Measurements from ENCODE around the gene VAMP7. TPM values are rescaled to one million over a fixed set of nuclear protein-coding genes. Genes with fewer than 3 reads are reported as not detected.

Gene VAMP7
- total RNA-seq, 1 donor from 2014 or later = 21.4 TPM

DNA sequence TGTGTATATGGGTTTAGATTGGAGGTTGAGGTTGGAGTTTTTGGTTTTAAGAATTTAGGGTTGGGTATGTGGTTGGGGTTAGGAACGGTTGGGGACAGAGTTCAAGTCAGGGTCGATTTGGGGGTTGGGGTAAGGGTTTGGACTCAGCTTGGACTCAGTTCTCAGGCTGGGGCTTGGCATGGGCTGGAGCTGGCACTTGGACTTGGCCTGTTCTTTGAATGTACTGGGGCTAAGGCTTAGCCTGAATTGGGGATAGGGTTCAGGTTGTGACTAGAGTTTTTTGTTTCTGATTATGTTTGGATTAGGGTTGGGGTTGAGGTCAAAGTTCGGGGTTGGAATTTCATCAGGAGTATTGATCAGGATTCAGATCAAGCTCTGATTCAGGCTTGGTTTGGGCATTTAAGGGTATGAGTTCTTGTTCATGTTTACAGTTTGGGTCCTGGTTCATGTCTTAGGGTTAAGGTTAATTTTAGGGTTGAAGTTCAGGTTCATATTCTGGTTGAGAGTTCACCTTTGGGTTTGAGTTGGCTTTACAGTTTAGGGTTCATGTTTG is 70.2 kb downstream of the VAMP7 start:
- Histone ChIP-seq H3K27ac (replicated peaks) (no peak overlapping the region), H3K4me1 (no peaks in the 10 kb centered on the region), H3K27me3 (ENCODE audit: low read depth) (no peaks in the 10 kb centered on the region), H3K4me3 (no peak overlapping the region), H3K9me3 (replicated peaks) (no peaks in the 10 kb centered on the region), H3K36me3 (no peaks in the 10 kb centered on the region)
- intact Hi-C loops (cut with micrococcal nuclease) = no loop called here
- TF ChIP-seq, protein P1, sequence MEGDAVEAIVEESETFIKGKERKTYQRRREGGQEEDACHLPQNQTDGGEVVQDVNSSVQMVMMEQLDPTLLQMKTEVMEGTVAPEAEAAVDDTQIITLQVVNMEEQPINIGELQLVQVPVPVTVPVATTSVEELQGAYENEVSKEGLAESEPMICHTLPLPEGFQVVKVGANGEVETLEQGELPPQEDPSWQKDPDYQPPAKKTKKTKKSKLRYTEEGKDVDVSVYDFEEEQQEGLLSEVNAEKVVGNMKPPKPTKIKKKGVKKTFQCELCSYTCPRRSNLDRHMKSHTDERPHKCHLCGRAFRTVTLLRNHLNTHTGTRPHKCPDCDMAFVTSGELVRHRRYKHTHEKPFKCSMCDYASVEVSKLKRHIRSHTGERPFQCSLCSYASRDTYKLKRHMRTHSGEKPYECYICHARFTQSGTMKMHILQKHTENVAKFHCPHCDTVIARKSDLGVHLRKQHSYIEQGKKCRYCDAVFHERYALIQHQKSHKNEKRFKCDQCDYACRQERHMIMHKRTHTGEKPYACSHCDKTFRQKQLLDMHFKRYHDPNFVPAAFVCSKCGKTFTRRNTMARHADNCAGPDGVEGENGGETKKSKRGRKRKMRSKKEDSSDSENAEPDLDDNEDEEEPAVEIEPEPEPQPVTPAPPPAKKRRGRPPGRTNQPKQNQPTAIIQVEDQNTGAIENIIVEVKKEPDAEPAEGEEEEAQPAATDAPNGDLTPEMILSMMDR (IDR thresholded peaks at IDR 0.05; ENCODE audit: borderline replicate concordance) = no peak
- no peak for DNase-seq

DNA sequence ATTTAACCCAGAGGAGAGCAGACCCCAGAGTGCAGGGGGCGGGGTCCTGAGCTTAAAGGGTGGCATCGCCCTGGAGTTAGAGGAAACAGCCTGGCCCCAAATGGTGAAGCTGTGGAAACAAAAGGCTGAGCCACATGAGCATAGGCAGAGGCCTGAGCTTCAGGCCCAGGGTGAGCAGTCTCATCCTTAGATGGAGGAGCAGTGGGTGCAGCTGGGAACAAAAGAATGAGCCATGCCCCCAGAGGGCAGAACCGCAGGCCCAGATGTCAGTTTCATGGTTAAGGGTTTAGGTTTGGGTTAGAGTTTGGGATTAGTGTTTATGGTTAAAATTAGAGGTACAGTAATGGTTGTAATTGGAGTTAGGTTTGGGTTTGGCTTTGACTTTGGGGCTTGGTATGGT is 71.9 kb downstream of the VAMP7 start:
- DNase-seq = no peak
- intact Hi-C loops (cut with micrococcal nuclease) = no loop called here

DNA sequence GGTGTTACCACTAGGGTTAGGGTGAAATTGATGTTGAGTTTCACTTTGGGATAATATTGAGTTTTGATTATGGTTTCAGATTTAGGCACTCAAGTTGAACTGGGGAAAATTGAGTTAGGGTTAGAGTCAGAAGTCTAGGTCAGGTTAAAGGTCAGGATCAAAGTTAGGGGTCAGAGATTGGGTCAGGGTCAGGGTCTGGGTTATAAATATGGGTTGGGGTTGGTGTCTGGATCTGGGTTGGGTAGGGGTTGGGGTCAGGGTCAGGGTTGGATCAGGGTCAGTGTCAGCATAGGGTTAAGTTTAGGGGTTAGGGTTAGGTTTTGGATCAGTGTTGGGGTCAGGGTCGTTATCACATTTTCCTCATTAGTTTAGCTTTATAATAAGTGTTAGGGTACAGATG is 73.6 kb downstream of the VAMP7 start:
- DNase-seq = no peak
- H3K4me3 ChIP-seq = no peak overlapping the region
- TF ChIP-seq, protein P1 (IDR thresholded peaks at IDR 0.05; ENCODE audit: borderline replicate concordance) = no peak
- no peaks in the 10 kb centered on the region for H3K4me1 ChIP-seq
- H3K27me3 ChIP-seq (ENCODE audit: low read depth) = no peaks in the 10 kb centered on the region
- intact Hi-C loops (cut with micrococcal nuclease) = no loop called here
- H3K9me3 ChIP-seq (replicated peaks) = no peaks in the 10 kb centered on the region
- H3K27ac ChIP-seq (replicated peaks) = no peak overlapping the region
- no peaks in the 10 kb centered on the region for H3K36me3 ChIP-seq

More for the DNA sequence above, 71.9 kb downstream of the VAMP7 start:
- Histone ChIP-seq H3K9me3 (replicated peaks) (no peaks in the 10 kb centered on the region), H3K27me3 (ENCODE audit: low read depth) (no peaks in the 10 kb centered on the region), H3K27ac (replicated peaks) (no peak overlapping the region), H3K36me3 (no peaks in the 10 kb centered on the region), H3K4me1 (no peaks in the 10 kb centered on the region), H3K4me3 (no peak overlapping the region)
- TF ChIP-seq, protein P1 (IDR thresholded peaks at IDR 0.05; ENCODE audit: borderline replicate concordance) = no peak

DNA sequence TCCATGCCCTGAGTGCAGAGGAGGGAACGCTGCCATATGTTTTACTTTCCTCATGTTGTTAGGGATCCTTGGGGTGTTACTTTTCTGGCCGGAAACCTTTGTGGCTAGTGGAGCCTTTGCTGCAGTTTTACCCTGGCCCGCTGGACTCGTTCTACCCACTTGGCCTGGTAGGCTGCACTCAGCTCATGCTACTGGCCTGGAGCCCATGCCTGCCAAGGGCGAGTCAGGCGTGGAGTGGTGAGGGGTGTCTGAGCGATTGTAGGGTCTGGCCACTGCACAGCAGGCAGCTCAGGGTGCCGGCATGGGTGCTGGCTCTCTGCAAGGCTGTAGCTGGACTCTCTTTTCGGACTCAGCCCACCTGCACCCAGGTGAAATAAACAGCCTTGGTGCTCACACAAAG is 75.0 kb downstream of the VAMP7 start:
- intact Hi-C loops (cut with micrococcal nuclease) = no loop called here
- TF ChIP-seq, protein P1 (IDR thresholded peaks at IDR 0.05; ENCODE audit: borderline replicate concordance) = no peak

DNA sequence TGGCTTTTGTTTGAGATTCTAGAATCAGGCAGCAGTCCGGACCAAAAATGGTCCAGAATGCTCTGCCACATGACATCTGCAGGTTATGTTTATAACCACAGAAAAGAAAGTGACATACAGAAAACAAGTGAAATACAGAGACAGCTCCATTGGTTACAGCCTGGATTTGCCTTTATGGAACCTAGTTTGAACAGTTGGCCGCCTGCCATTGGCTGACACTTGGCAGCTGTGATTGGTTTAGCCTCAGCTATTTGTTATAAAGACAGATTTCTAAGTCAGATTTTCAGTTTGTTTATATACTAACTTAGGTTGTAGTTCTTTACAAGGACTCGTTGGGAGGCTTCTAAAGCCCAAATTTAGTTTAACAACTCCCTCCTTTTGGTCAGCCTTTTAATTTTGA is 75.5 kb downstream of the VAMP7 start:
- no peak for DNase-seq
- TF ChIP-seq, protein P1 (IDR thresholded peaks at IDR 0.05; ENCODE audit: borderline replicate concordance) = no peak
- no peak overlapping the region for H3K27ac ChIP-seq (replicated peaks)
- no peaks in the 10 kb centered on the region for H3K36me3 ChIP-seq
- H3K4me1 ChIP-seq = no peaks in the 10 kb centered on the region
- H3K4me3 ChIP-seq = no peak overlapping the region
- peaks cover 10% of the 10 kb centered on the region for H3K27me3 ChIP-seq (ENCODE audit: low read depth)
- intact Hi-C loops (cut with micrococcal nuclease) = no loop called here
- H3K9me3 ChIP-seq (replicated peaks) = no peaks in the 10 kb centered on the region

More for the DNA sequence above, 75.0 kb downstream of the VAMP7 start:
- Histone ChIP-seq H3K4me3 (no peak overlapping the region), H3K9me3 (replicated peaks) (no peaks in the 10 kb centered on the region), H3K27me3 (ENCODE audit: low read depth) (peaks cover 6% of the 10 kb centered on the region), H3K36me3 (no peaks in the 10 kb centered on the region), H3K4me1 (no peaks in the 10 kb centered on the region), H3K27ac (replicated peaks) (no peak overlapping the region)
- no peak for DNase-seq

Data from left ventricle myocardium inferior (tissue), 1 donor.